A673 (cell line): Measurements from ENCODE around the gene ZNF417. TPM values are rescaled to one million over a fixed set of nuclear protein-coding genes. Genes with fewer than 3 reads are reported as not detected.
A peak's percentile ranks its signal among the peaks of the same experiment; 100 is the strongest.
"Not testable (repeated sequence)": the region's sequence is repeated elsewhere in the genome, so short reads cannot be mapped to it uniquely, and the experiment has no call there.

Experiments
- Bru-seq: library from RNA; stranded (reverse); fragments of 400-500 nt; gene quantifications from one replicate; lab custom pipeline; 2021; lab: Mats Ljungman, UMichigan
- BruChase-seq, 2 experiments: library from RNA; stranded (reverse); fragments of 400-500 nt; gene quantifications; one replicate each; lab custom pipeline; 2021; lab: Mats Ljungman, UMichigan
- BruUV-seq: library from RNA; stranded (reverse); fragments of 400-500 nt; replicated peaks from 2 replicates; lab custom pipeline; 2021; lab: Mats Ljungman, UMichigan
- CTCF ChIA-PET: fragments of 300-600 bp; sonication (Branson Sonifier 250); formaldehyde crosslinking; loops from one replicate; lab custom pipeline; 2022; ENCODE audit warnings: antibody characterized with exemption; lab: Charles Lee
- POLR2A ChIA-PET: fragments of 300-600 bp; sonication (Branson Sonifier 250); formaldehyde crosslinking; loops from one replicate; lab custom pipeline; 2022; ENCODE audit warnings: antibody characterized with exemption; ENCODE audit not compliant: low non-redundant PET; lab: Charles Lee
- DNase-seq: peaks from one replicate; pipeline ENCODE4 v3.0.0-alpha.2; 2015; ENCODE audit warnings: low spot score
- H3K27ac ChIP-seq: fragments of 200-600 bp; sonication (generic); 2 replicates; pipeline ENCODE4 v1.5.1; 2016; ENCODE audit warnings: mixed run types, low read depth, mild to moderate bottlenecking, mixed read lengths, antibody characterized with exemption, low read length; ENCODE audit not compliant: poor library complexity, severe bottlenecking
- H3K27me3 ChIP-seq: fragments of 200-600 bp; sonication (generic); replicated peaks from 2 replicates; pipeline ENCODE4 v1.6.1; 2017; ENCODE audit warnings: mixed run types, low read depth, mild to moderate bottlenecking, mixed read lengths, antibody characterized with exemption, low read length; ENCODE audit not compliant: insufficient read depth, poor library complexity
- H3K36me3 ChIP-seq: fragments of 200-600 bp; sonication (generic); 2 replicates; pipeline ENCODE4 v1.6.1; 2016; ENCODE audit warnings: mixed run types, mild to moderate bottlenecking, mixed read lengths, antibody characterized with exemption, low read length; ENCODE audit not compliant: insufficient read depth, poor library complexity, severe bottlenecking
- H3K4me1 ChIP-seq: fragments of 200-600 bp; sonication (generic); 2 replicates; pipeline ENCODE4 v1.6.1; 2017; ENCODE audit warnings: mixed run types, mild to moderate bottlenecking, mixed read lengths, antibody characterized with exemption, low read length; ENCODE audit not compliant: insufficient read depth, poor library complexity, severe bottlenecking
- H3K4me3 ChIP-seq: fragments of 200-600 bp; sonication (generic); 2 replicates; pipeline ENCODE4 v1.5.1; 2016; ENCODE audit warnings: low read depth, mixed run types, mild to moderate bottlenecking, mixed read lengths, low read length; ENCODE audit not compliant: poor library complexity, severe bottlenecking
- H3K9me3 ChIP-seq: fragments of 200-600 bp; sonication (generic); 2 replicates; pipeline ENCODE4 v1.6.1; 2016; ENCODE audit warnings: mixed run types, low read depth, mild to moderate bottlenecking, mixed read lengths, antibody characterized with exemption, low read length; ENCODE audit not compliant: poor library complexity, severe bottlenecking
- EZH2 ChIP-seq: fragments of 200-600 bp; sonication (generic); IDR thresholded peaks from 2 replicates; pipeline ENCODE4 v1.6.1; 2017; ENCODE audit warnings: borderline replicate concordance, low read depth, mild to moderate bottlenecking, mixed read lengths, antibody characterized with exemption, low read length; ENCODE audit not compliant: poor library complexity, severe bottlenecking
- intact Hi-C: fragments of 100-400 bp; cut with micrococcal nuclease; formaldehyde crosslinking; loops from one replicate; pipeline ENCODE4 v1.10.0; 2022; ENCODE audit not compliant: unreplicated experiment
- long read RNA-seq: library from polyadenylated mRNA; stranded (forward); transcript quantifications from one replicate; pipeline ENCODE4 v2.0.0, GENCODE V29; 2022
- total RNA-seq: library from RNA; stranded (reverse); gene quantifications from 2 replicates; pipeline ENCODE4 v1.2.3, GENCODE V29; 2021
- TF ChIP-seq, protein P1 (sequence below): fragments of 300-800, 200-600 bp; sonication (generic); conservative IDR thresholded peaks from 2 replicates; pipeline ENCODE4 v1.5.1; 2017; ENCODE audit warnings: low read depth, mild to moderate bottlenecking, antibody characterized with exemption, low read length, moderate library complexity, mixed read lengths

The ZNF417 gene
- 14.1 and 17.4 TPM in 2 replicates for total RNA-seq
- Bru-seq, nascent RNA = percentile 84 among the genes with signal in this experiment
- percentile 95 among the genes with signal in this experiment for BruChase-seq, experiment 1, labeled RNA remaining after a 2-hour chase
- BruChase-seq, experiment 2, labeled RNA remaining after a 6-hour chase = percentile 93 among the genes with signal in this experiment
- long read RNA-seq = 0 reads

DNA sequence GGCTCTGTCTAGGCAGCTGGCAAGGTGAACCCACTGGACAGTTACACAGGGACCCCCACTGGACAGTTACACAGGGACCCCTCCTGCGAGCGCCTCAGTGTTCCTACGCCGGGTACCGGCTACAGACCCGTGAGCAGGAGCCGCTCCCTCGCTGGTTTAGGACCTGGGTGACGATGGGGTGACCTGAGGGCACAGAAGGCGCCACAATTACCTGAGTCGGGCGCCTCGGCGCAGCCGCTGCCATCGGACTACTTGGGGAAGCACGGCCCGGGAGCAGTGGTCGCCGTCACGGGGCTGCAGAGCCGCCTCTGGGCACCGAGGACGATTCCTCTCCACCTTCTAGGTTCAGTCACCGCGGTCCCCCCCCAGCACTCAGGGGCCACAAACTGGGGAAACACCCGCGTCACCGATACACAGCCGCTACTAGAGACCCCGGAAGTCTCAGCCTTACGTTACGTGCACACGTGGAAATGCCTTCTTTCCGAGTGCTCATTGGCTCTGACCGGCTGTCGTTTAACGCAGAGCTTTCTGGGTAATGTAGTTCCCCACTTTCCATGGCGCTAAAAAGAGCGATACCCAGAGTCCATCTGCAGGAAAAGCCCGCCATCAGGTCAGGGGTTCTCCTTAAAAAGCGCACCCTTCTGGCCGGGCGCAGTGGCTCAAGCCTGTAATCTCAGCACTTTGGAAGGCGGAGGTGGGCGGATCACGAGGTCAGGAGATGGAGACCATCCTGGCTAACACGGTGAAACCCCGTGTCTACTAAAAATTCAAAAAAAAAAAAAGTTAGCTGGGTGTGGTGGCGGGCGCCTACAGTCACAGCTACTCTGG is at the start of gene ZNF417:
ZNF417 (minus strand) TSS at position 425 of the 828 bp plus-strand sequence; CDS start at position 244, 181 bp downstream.
- H3K36me3 ChIP-seq = peaks cover 12% of the 10 kb centered on the region
- POLR2A ChIA-PET, intact Hi-C loops, H3K4me1 ChIP-seq, CTCF ChIA-PET, H3K9me3 ChIP-seq, H3K27me3 ChIP-seq: not testable (repeated sequence)
- peak within 1 kb of the TSS; percentile 94 for H3K4me3 ChIP-seq
- DNase-seq = peak; percentile 96
- BruUV-seq = TSS peak; percentile 46
- TF ChIP-seq, protein P1, sequence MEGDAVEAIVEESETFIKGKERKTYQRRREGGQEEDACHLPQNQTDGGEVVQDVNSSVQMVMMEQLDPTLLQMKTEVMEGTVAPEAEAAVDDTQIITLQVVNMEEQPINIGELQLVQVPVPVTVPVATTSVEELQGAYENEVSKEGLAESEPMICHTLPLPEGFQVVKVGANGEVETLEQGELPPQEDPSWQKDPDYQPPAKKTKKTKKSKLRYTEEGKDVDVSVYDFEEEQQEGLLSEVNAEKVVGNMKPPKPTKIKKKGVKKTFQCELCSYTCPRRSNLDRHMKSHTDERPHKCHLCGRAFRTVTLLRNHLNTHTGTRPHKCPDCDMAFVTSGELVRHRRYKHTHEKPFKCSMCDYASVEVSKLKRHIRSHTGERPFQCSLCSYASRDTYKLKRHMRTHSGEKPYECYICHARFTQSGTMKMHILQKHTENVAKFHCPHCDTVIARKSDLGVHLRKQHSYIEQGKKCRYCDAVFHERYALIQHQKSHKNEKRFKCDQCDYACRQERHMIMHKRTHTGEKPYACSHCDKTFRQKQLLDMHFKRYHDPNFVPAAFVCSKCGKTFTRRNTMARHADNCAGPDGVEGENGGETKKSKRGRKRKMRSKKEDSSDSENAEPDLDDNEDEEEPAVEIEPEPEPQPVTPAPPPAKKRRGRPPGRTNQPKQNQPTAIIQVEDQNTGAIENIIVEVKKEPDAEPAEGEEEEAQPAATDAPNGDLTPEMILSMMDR = peak; percentile 31; the same call in 1 of the 2 replicates
- H3K27ac ChIP-seq = peak within 1 kb of the TSS; percentile 77

DNA sequence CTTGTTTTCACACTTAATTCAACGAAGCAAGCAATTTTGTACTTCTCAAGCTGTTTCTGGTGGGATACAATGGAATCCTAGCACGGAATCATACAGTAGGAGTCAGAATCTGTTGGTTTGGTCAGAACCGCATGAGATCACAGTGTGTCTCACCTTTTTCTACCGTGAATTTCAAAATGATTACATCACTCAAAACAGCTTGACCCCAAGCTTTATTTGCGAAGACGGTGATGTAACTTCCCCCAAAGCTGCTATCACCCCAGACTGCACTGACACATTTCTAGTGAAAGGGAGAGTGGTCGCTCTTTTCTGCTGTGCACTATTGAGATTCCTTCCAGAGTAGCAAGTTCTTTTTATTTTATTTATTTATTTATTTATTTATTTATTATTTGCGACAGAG is 48.4 kb upstream of the ZNF417 start:
- ChIA-PET CTCF (no interaction called here), POLR2A (no interaction called here)
- H3K27ac ChIP-seq = no peak overlapping the region
- intact Hi-C loops = no loop called here
- BruUV-seq = no TSS peak
- H3K9me3 ChIP-seq = peaks cover 25% of the 10 kb centered on the region
- no peaks in the 10 kb centered on the region for H3K4me1 ChIP-seq
- TF ChIP-seq, protein P1 = no peak
- no peak for TF ChIP-seq EZH2
- DNase-seq = no peak
- H3K4me3 ChIP-seq = no peak overlapping the region
- H3K27me3 ChIP-seq = no peaks in the 10 kb centered on the region
- no peaks in the 10 kb centered on the region for H3K36me3 ChIP-seq

DNA sequence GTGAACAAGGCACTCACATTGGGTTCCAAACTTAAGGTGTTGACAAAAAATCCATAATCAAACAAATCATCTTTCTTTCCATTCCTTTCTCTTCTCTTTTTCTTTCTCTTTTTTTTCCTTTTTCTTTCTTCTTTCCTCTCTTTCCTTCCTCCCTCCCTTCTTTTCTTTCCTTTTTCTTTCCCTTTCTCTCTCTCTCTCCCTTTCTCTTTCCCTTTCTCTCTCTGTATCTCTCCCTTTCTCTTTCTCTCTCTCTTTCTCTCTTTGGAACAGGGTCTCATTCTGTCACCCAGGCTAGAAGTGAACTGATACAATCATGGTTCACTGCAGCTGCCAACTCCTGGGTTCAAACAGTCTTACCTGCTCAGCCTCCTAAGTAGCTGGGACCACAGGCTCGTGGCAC is 45.4 kb upstream of the ZNF417 start:
- POLR2A ChIA-PET = no interaction called here

More for the DNA sequence above, 45.4 kb upstream of the ZNF417 start:
- Histone ChIP-seq H3K4me3 (no peak overlapping the region), H3K36me3 (no peaks in the 10 kb centered on the region), H3K27ac (no peak overlapping the region), H3K4me1 (no peaks in the 10 kb centered on the region), H3K9me3 (peaks cover 30% of the 10 kb centered on the region), H3K27me3 (no peaks in the 10 kb centered on the region)
- no peak for DNase-seq
- BruUV-seq = no TSS peak
- intact Hi-C loops = no loop called here
- TF ChIP-seq EZH2 = no peak
- TF ChIP-seq, protein P1 = no peak
- CTCF ChIA-PET = no interaction called here
